H1 (cell line): ENCODE measurements around the gene NXPH1.

Experiments used
- CTCF ChIP-seq, 3 experiments: IDR thresholded peaks; 1 replicate in 2 of 3; 2 replicates in 1 of 3; pipeline versions ENCODE4 v1.5.1 to v1.6.1; 2011; ENCODE audit warnings: low read length in 3 of 3, mild to moderate bottlenecking in 3 of 3, inconsistent platforms in 2 of 3, low read depth in 1 of 3, moderate library complexity in 1 of 3; ENCODE audit not compliant: insufficient read depth in 1 of 3; ENCODE audit errors: control extremely low read depth in 1 of 3
- EP300 ChIP-seq, 2 experiments: IDR thresholded peaks; 1 replicate in 1 of 2; 2 replicates in 1 of 2; pipeline ENCODE4 v1.6.1; 2011 to 2012; ENCODE audit warnings: low read depth in 2 of 2, low read length in 2 of 2, mild to moderate bottlenecking in 2 of 2, borderline replicate concordance in 1 of 2, inconsistent platforms in 1 of 2, moderate library complexity in 1 of 2
- EZH2 ChIP-seq: fragments of 200-600 bp; sonication (generic); IDR thresholded peaks from 2 replicates; pipeline ENCODE4 v1.7.1; 2012; ENCODE audit warnings: low read depth, mild to moderate bottlenecking, moderate library complexity, low read length, inconsistent platforms; ENCODE audit not compliant: severe bottlenecking
- GABPA ChIP-seq: IDR thresholded peaks from 2 replicates; pipeline ENCODE4 v1.6.1; 2011; ENCODE audit warnings: mild to moderate bottlenecking, low read length, moderate library complexity, borderline replicate concordance; ENCODE audit not compliant: insufficient read depth
- POLR2AphosphoS5 ChIP-seq: IDR thresholded peaks from 2 replicates; pipeline ENCODE4 v1.6.1; 2011; ENCODE audit warnings: low read depth, low read length
- RBBP5 ChIP-seq: IDR thresholded peaks from 2 replicates; pipeline ENCODE4 v1.7.1; 2012; ENCODE audit warnings: low read depth, mild to moderate bottlenecking, inconsistent platforms, low read length, moderate library complexity, borderline replicate concordance
- RFX5 ChIP-seq: IDR thresholded peaks from 2 replicates; pipeline ENCODE4 v1.6.1; 2011; ENCODE audit warnings: low read depth, low read length, improper control_type of control experiment, borderline replicate concordance
- RXRA ChIP-seq: IDR thresholded peaks from 2 replicates; pipeline ENCODE4 v1.6.1; 2011; ENCODE audit warnings: low read depth, mild to moderate bottlenecking, low read length, moderate library complexity; ENCODE audit not compliant: insufficient read depth
- SP4 ChIP-seq: IDR thresholded peaks from 2 replicates; pipeline ENCODE4 v1.6.1; 2012; ENCODE audit warnings: low read length, inconsistent platforms
- SUZ12 ChIP-seq: fragments of 200-600 bp; sonication (generic); IDR thresholded peaks from 2 replicates; pipeline ENCODE4 v1.6.1; 2012; ENCODE audit warnings: mild to moderate bottlenecking, inconsistent platforms, low read length, moderate library complexity, mixed read lengths
- TCF12 ChIP-seq: IDR thresholded peaks from 2 replicates; pipeline ENCODE4 v1.6.1; 2011; ENCODE audit warnings: low read depth, mild to moderate bottlenecking, low read length
- TEAD4 ChIP-seq: IDR thresholded peaks from 2 replicates; pipeline ENCODE4 v1.6.1; 2012; ENCODE audit warnings: low read depth, low read length, inconsistent platforms, mixed read lengths

- TF ChIP-seq EZH2 (no peak), CTCF (IDR thresholded peaks at IDR 0.05; ENCODE audit: control extremely low read depth in 1 of 3, insufficient read depth in 1 of 3, low read depth in 1 of 3, low read length in 3 of 3) (no peak), SUZ12 (no peak), TCF12 (no peak), RFX5 (no peak), EP300 (IDR thresholded peaks at IDR 0.05; ENCODE audit: borderline replicate concordance in 1 of 2, low read depth in 2 of 2, low read length in 2 of 2) (no peak), GABPA (no peak), RBBP5 (no peak), TEAD4 (no peak), SP4 (no peak), POLR2AphosphoS5 (no peak), RXRA (no peak)
These were observed 193.9 kb downstream of the NXPH1 start for GRCh38 chr7:8627325-8627724.
